Measurements from ENCODE around the gene RABGEF1.
"Not testable (repeated sequence)": the region's sequence is repeated elsewhere in the genome, so short reads cannot be mapped to it uniquely, and the experiment has no call there.

Gene RABGEF1

DNA sequence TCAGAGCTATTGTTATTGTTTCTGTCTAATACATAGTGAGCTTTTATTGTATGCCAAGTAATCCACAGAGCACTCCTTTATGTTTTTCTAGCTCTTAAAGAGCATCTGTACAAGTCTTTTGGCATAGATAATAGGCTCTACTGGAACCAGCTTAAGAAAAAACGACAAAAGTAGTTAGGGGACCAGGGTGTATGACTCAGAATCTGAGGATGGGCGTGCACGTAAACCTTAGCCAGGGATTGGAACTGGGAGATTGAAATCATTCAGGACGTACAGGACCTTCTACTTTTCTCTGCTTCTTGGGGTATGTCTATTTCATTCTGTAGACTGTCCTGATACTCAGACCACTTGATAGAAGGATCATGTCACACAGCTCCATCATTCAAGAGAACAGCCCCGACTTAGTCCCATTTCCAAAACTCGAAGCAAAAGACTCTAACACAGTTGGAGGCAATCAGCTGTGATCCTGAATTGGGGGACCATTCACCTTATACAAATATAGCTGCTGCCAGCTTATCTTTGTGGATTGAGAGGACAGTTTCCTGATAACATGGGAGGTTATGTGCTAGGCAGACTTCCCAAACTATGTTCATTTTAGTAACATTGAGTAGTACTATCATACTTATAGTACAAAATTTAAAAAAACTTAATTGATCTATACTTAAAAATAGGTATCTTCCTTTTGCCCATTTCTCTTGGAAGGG is 24.9 kb downstream of the RABGEF1 start:
- not testable (repeated sequence) for DNase-seq (ENCODE audit: low read depth in 2 of 2)

DNA sequence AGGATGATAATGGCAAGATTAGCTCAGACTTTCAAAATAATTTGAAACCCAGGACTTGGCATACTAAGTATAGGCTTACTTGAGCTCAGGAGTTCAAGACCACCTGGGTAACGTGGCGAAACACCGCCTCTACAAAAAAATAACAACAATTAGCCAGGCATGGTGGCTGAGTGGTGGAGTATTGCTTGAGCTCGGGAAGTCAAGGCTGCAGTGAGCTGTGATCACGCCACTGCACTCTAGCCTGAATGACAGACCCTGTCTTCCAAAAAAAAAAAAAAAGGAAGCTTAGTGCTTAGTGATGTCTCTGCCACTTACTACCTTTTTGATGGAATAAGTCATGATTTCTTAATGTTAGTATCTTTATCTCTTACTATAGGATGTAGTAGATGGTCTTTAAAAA is 25.5 kb downstream of the RABGEF1 start:
- DNase-seq (ENCODE audit: low read depth in 2 of 2), result no peak

DNA sequence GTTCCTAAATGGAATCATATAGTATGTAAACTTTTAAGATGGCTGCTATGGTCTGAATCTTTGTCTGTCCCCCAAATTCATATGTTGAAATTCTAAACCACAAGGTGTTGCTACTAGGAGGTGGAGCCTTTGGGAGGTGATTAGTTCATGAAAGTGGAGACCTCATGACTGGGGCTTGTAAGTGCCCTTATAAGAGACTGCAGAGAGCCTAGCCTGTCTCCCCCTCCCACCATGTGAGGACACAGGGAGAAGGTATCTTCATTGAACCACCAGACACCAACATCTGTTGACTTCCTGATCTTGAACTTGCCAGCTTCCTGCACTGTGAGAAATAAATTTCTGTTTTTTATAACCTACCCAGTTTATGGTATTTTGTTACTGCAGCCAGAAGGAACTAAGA is 27.0 kb downstream of the RABGEF1 start:
- DNase-seq (ENCODE audit: low read depth in 2 of 2), result not testable (repeated sequence)

DNA sequence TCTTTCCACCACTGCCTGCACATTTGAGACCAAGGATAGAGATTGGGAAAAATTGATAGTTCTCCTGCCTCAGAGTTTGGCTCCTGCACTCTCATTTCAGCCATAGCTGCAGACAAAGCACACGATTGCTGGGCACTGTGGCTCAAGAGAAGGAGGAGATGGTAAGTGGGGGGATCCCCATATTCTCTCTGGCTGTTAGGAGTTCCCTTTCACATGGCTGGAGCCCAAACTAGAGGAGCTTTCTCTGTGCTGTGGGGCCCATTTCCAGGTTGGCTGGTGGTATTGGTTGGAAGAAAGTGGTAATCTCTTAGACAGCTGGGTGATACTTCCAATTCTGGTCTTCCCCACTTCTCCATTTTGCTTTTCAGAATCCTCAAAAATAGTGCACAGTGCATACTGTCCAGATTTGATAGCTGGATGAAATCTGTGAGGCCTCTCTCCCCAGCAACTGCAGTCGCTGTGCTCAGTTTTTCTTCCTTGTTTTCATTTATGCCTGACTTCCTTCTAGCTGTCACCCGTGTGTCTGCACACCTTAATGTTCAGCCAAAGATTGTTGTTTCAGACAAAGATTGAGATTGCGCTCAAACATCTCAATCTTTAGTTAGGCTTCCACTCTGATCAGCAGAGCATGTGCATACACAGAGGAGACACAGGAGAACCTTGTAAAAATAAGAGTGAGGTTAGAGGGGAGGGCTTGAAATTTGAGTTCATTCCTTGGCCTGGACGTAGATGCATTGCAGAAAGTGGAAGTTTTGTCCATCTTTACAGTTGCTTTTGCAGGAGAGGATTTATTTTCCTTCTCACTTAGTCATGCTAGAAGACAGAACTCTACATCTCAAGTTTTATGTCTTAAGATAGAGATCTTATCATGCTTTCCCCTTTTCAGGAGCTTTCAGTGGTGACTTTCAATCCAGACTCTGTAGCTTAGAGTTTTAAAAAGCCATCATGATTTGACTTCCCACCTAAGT is 28.6 kb downstream of the RABGEF1 start:
- DNase-seq (ENCODE audit: low read depth in 2 of 2), result no peak

DNA sequence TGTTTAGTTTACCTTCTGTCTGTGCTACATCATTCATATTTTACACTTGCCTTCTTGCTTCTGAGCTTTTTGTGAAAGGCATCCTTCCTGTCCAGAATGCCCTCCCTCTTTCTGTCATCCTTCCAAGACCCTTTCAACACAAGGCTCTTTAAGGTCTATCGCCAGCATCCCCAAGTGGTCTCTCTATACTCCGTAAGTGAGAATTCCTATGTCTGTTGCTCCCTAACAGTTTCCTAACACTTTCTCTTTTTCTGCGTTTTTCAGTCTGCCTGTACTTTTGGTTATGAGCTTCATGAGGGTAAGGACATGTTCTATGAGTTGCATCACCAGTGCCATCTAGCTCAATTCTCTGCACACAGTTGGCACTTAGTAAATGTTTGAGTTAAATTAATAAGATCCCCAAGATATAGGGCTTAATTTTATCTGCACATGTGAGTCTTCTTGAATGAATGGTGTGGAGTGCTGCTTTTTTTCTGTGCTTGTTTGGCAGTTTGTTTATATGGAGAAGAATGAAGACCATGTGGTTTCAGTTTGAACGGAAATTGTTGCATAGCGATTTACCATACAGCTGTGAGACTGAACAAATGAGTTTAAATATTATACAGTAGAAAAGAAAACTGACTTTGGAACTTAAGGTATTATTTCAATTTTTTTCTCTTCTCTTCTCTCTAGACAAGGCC is 29.4 kb downstream of the RABGEF1 start:
- no peak for DNase-seq (ENCODE audit: low read depth in 2 of 2)

DNA sequence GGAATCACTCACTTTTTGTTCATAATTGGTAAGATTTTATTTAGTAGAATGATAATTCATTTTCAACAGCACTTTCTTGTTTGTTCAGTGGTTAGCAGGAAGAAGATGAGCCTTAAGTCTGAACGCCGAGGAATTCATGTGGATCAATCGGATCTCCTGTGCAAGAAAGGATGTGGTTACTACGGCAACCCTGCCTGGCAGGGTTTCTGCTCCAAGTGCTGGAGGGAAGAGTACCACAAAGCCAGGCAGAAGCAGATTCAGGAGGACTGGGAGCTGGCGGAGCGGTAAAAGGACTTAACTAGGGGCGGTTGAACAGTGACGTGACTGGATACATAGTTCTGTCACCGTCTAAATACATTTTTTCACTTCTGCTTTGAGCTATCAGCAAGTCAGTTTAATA is 31.3 kb downstream of the RABGEF1 start:
- no peak for DNase-seq (ENCODE audit: low read depth in 2 of 2)

DNA sequence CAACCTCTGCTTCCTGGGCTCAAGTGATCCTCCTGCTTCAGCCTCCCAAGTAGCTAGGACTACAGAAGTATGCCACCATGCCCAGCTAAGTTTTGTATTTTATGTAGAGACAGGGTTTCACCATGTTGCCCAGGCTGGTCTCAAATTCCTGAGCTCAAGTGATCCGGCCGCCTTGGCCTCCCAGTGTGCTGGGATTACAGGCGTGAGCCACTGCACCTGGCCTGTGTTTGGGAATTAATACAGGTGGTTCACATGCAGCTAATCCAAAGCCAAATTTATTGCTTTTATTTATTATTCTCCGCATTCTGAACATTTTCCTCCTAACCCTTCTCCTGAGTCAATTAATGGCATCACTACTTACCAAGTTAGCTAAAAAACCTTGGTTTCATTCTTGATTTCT is 33.2 kb downstream of the RABGEF1 start:
- not testable (repeated sequence) for DNase-seq (ENCODE audit: low read depth in 2 of 2)

DNA sequence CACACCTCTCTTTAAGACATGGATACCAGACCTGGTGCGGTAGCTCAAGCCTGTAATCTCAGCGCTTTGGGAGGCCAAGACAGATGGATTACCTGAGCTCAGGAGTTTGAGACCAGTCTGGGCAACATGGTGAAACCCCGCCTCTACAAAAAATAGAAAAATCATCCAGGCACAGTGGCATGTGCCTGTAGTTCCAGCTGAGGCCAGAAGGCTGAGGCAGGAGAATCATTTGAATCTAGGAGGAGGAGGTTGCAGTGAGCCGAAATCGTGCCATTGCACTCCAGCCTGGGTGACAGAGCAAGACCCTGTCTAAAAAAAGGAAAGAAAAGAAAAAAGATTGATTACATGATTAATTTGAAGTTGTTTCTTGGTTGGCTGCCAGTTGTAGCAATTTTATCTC is 35.9 kb downstream of the RABGEF1 start:
- DNase-seq (ENCODE audit: low read depth in 2 of 2), result not testable (repeated sequence)

DNA sequence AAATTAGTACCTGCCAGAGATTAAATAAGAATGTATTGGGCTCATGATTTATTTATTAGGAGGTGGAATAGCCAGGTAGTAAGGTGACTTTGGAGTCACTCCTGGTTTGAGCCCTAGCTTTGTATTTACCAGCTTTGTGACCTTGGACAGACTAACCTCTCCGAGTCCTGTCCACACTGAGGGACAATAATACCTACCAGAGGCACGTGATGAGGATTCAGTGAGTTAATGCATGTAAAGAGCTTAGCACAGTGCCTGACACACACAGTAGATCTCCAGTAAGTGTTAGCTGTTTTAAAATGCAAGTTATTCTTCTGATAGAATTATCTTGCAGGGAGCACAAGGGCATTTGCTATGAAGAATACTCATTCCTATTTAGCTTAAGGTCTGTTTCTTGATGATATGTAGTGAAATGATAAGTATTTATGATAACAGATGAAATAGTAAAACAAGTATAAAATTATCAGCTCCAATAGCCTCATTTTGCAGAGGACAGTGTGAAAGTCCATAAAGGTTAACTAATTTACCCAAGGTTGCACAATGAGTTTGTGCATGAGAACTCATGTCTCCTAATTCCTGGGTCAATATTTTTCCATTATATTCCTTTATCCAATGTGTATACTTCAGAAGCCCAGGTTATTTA is 36.4 kb downstream of the RABGEF1 start:
- DNase-seq (ENCODE audit: low read depth in 2 of 2), result no peak

DNA sequence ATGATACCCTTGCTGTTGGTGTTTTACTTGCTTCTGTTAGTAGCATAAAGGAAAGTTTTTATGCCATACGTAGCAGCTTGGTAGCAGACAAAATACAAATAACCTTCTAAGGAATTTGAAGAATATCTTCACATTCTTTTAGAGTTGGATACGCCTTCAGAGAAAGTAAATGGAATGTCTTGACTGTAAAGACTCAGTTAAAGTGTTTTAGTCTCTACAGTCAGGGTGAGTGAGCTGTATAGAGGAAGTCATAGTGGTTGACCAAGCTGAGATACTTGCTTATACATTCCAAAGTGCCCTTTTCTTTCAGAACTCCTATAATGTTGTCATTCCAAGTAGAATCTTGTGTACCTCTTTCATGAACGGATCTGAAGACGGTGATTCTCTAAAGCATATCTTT is 37.7 kb downstream of the RABGEF1 start:
- no peak for DNase-seq (ENCODE audit: low read depth in 2 of 2)

DNA sequence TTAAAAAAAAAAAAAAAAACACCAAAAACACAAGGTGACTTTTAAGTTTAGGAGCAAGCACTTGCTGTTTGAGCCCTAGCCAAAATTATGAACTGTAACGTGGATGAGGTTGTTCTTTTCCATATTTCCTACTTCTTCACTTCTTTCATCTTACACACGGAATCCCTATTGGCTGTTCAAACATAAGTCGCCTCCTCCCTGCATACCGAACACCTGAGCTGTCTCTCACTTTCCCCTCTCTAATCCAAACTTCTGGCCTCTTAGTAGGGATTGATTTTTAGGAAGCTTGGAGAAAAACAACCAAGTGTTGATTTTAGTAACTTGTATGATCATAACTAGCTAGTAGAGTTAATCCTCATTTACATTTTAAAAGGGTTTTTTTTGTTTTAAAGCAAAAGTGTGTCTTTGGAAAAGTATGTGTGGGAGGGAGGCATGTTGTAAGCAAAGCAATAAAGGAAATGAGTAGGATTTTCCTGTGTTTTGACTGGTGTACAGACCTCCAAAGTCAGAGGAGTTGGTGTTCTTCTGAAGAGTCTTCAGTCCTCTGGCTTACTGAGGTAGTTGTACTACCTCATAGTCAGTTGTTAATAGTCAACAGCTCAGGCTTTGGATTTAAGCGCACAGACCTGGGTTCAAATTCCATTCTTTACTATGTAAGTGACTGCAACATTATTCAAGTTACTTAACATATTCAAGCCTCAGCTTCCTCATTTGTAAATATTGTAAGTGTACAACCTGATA is 39.3 kb downstream of the RABGEF1 start:
- no peak for DNase-seq (ENCODE audit: low read depth in 2 of 2)

DNA sequence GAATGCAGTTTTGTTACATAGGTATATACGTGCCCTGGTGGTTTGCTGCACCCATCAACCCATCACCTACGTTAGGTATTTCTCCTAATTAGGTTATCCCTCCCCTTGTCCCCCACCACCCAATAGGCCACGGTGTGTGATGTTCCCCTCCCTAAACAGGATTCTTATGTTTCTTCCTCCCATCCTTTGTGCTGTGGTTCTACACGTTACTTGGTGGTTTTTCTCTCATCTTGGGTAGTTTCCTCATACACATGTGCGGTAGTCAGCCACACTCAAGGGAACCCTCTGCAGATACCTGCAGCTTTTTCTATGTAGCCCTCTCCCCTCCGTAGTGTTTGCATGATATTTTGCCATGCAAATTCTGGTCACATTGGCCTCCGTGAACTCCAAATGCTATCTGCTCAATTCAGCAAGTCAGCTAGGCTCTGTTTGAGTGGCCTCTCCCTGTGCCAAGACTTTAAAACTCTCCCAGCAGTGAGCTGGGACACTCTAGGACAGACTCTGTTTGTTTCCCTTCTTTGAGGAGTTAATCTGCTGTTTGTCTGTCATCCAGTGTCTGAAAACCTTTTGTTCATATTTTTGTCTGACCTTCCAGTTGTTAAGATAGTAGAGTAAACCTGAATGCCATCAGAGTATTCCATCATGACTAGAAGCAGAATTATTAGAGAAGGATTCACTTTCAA is 41.0 kb downstream of the RABGEF1 start:
- DNase-seq (ENCODE audit: low read depth in 2 of 2), result no peak

DNA sequence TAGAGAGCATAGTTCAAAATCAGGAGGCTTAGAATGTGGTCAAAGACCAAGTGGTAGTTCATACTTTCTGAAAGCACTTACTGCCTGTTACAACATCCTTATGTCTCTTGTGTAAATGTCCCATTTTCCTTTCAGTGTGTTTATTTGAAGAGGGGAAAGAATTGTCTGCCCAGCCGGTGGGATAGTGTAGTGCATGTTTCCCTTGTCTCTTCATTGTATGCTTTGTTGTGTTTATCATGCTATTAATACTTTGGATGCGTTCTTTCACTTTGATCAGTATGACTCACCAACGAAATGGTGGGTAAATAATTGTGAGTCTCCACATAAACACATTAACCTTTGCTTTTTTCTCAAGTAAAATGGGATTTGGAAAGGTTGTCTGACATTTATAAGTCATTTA is 42.3 kb downstream of the RABGEF1 start:
- DNase-seq (ENCODE audit: low read depth in 2 of 2), result not testable (repeated sequence)

DNA sequence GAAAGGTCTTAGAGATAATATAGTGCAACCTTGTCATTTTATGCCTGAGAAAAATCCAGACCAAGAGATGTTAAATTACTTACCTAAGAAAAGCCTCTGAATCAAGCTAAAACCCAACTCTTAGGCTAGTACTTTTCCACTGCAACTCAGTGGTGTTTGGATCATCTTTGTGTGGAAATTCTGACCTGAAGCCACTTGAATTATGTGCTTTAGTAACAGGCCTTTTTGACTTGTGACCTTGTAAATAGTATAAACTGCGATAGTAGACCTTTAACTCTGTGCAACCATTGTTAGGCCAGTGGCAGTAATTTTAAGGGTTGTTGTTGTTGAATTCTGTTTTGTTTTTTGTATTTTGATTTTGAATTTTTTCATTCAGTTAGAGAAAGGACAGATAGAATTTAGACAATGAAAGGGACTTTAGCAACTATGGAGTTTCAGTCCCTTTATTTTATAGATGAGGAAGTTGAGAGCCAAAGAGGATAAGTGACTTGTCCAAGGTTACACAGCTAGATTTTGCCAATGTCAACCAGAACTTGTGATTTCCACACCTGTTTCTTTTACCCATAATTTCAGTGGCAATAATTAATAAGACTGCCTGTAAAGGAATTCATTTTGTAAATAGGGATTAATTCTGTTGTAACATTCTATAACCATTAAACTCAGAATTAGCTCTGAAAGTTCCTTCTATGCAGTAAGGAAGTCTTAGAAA is 43.5 kb downstream of the RABGEF1 start:
- not testable (repeated sequence) for DNase-seq (ENCODE audit: low read depth in 2 of 2)

DNA sequence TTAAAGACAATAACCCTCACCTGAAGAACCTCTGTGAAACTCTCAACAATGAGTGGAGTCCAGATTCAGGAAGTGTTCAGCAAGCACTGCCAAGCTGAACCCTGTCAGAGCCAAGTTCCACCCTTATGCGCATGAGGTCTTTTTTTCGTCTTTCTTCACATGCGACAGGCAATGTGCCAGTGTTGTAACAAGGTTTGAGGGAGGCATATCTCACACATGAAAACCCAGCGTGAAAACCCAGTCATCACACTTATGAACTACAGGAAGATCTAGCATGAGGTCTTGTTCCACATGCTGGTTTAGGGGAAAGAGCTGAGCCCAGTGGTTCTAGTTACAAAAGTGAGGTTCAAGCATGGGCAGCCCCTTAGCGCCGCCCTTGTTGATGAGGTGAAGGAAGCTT is 49.7 kb downstream of the RABGEF1 start:
- DNase-seq (ENCODE audit: low read depth in 2 of 2), result no peak

DNA sequence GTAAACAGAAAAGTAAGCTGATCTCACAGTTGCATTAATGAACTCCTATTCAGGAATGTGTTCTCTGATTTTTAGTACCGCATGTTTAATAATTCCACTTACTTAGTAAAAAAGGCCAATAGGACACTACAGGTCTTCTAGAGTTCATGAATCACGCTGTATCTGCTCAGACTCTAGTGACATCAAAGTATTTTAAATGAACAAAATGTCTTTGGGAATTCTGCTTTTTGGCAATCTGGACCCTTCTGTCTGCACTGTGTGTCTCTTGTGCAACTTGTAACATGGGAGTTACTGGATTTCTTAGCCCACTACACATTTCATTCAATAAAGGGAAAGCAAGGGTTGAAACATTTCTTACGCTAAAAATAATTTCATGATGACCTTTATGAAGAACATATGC is 50.2 kb downstream of the RABGEF1 start:
- no peak for DNase-seq (ENCODE audit: low read depth in 2 of 2)

DNA sequence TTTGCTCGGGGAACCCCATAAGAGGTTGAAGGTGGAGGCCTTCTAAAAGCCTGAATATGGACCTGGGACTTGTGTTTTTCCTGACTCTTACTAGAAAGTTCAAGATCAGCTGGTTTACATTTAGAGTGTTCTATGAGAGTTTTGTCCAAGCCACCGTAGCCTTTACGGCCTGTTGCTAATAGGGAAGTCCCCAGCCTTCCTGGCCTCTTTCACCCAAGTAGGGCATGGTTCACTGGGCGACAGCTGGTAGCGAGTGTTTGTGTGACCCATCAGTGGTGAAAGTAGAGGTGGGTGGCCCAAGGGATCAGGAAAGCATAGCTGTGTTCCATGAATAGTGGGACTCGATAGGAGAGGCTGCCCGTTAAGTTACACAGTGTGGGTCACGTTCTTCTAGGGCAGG is 60.1 kb downstream of the RABGEF1 start:
- DNase-seq (ENCODE audit: low read depth in 2 of 2), result no peak

DNA sequence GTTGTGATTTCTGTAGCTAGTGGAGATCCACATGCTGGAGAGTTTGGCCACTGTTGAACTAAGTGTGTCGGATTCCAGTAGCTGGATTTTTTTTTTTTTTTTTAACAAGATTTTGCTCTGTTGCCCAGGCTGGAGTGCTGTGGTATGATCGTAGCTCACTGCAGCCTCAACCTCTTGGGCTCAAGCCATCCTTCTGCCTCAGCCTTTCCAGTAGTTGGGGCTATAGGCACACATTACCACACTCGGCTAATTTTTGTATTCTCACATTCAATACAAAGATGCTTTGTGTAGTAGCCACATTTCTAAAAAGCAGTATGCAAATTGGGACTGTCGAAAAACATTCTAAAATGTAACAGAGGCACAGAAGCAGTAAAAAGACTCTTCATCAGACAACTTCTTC is 63.5 kb downstream of the RABGEF1 start:
- no peak for DNase-seq (ENCODE audit: low read depth in 2 of 2)

DNA sequence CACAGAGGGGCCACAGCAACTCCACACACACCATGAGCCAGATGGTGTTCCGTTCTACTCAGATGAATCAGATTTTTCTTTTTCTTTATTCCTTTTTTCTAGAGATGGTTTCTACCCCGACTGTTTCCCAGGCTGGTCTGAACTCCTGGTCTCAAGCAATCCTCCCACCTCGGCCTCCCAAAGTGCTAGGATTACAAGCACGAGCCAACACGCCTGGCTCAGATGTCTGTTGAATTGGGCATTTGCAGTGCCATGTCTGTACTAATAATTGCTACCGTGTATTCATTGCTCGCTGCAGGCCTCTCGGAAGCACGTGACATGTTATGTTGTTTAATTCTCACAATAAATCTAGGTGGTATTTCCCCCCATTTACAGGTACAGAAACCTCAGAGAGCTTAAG is 67.2 kb downstream of the RABGEF1 start:
- DNase-seq (ENCODE audit: low read depth in 2 of 2), result no peak

DNA sequence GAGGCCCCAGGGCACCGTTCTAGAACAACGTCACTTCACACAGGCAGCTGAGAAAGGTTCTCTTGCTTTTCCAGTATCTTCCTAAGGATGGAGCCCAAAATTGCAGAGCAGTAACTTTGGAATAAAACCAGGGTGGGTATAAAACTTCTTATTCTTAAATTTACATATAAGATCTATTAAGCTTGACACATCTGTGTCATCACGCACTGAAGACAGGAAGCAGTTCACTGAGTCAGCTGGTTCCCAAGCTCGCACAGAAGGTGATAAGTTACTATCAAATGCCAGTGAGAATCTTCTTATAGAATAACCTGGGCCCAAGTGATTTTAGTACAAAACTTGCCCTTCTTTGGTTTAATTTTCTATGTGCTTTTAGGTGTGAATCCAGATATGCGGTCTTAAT is 70.2 kb downstream of the RABGEF1 start:
- DNase-seq (ENCODE audit: low read depth in 2 of 2), result no peak

Measured in activated CD4-positive, alpha-beta T cell treated with anti-CD3 and anti-CD28 coated beads for 24 hours (primary cell).